Inflammatory macrophage treated with lipopolysaccharide for 4 hours (primary cell): ENCODE measurements around the gene ADAM22.

ENCODE experiments used
- DNase-seq: peaks from one replicate; pipeline ENCODE4 v3.0.0-alpha.2; 2020

The ADAM22 gene

GRCh38 chr7:88111140-88111743, 177.2 kb downstream of the ADAM22 start:
- DNase-seq: peak; percentile 47

DNA sequence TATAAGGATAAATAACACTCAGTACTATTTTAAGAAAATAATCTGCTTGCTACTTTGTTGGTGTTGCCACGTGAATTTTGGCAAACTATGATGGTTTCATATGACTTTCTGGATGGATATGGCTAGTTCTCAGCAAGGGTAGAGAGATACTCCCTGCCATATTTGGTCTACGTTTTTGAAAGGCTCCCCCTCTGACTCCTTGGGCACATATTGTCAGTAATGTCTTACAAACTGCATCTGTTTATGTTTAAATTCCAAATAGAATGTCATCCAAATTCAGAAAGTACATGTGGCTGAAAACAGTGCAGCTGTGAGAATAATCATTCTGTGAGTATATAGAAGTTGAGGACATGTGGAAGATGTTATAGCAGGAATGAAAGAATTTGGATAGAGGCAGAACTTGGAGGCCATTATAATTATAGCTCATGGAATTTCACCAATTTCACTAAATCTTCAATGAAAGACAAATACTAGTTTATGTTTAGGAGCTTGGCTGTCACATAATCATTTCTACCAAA, 178.0 kb downstream of the ADAM22 start:
- DNase-seq: no peak

DNA sequence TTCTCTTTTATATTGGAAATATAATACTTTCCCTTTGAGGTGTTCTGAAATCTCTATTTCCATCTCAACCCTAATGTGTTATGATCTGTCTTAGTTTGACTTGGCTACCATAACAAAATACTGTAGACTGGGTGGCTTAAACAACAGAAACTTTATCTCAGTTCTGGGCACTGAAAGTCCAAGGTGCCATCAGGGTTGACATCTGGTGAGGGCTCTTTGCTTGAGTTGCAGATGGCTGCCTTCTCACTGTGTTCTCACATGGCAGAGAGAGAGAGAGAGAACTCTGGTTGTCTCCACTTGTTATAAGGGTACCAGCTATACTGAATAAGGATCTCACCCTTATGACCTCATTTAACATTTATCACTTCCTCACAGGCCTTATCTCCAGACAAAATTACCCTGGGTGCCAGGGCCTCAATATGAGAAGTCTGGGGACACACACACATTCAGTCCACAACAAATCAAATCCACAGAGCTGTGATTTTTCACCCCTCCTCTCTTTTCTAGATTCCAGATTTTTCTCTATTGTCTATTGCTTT, 181.3 kb downstream of the ADAM22 start:
- peak; percentile 10 for DNase-seq

DNA sequence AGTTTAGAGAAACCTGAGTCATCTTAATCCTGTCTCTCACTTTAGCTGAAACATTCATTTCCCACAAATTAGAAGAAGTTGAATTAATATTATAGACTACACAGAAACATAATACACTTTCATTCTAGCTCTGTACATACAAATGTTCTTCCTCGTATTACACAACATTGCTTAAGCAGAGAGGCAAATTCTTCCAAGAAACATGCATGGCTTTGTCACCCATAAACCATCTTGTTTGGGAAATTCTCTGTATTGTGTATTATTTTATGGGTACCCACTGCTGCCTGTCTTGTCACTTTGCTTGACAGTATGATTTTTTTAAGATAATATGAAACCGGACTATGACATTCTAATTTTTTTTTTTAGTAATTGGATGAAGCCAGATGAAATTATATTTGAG, 181.8 kb downstream of the ADAM22 start:
- DNase-seq: peak; percentile 31

DNA sequence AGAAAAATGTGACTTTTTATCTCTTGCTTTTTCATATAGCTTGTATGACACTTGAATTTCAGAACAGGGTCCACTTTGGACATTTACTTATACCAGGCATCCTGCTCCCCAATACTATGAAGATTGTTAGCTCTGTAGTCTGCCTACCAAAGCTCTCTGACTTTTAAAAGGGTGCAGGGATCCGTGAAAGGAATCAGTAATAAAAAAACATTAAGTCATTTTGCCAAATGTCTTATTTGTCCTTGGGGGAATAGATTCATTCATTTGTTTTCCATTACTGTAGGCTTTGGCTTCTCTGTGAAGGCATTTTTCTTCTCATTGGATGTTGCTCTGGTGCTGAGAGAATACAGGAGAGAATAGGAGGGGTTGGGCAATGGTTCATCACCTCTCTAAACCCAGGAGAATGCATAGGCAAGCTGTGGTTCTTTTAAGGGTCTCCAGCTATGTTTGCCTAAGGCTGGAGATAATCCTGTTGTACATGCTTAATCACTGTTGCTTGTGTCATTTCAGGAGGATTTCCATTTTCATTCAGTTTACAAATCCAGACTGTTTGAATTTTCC, 182.3 kb downstream of the ADAM22 start:
- DNase-seq: no peak

- DNase-seq: no peak
Measured at GRCh38 chr7:88117325-88117724, 183.3 kb downstream of the ADAM22 start.

GRCh38 chr7:88121335-88121734, 187.3 kb downstream of the ADAM22 start:
- DNase-seq: peak; percentile 57

DNA sequence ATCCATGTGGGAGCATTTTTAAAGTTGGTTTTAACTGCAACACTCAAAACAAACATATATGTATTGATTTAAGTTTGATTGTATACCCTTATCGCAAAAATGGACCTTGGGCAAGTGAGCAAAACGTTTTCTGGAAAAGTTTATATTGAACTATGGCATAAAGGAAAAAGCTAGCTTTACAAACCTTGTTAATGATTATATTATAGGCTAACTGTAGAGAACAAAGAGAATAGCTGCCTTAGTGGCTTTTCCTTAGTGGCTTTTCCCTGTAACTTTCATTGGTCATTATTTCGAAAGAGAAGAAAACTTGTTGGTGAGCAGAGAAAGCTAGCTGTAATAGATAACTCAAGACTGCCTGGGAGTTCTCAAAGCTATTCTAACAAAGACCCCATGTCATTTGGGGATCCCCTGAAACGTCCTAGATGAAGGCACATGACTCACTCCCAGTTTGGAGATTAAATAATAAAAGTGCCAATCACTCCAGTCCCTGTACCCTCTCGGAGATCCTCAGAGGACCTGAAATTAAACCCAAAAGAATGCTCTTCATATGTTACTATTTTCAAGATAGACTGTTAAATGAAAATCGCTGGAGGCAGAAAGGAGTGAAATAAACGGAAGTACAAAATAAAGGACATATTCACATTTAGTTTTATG, 193.7 kb downstream of the ADAM22 start:
- no peak for DNase-seq

- DNase-seq: peak; percentile 14
Measured at GRCh38 chr7:88132725-88133124, 198.7 kb downstream of the ADAM22 start.

DNA sequence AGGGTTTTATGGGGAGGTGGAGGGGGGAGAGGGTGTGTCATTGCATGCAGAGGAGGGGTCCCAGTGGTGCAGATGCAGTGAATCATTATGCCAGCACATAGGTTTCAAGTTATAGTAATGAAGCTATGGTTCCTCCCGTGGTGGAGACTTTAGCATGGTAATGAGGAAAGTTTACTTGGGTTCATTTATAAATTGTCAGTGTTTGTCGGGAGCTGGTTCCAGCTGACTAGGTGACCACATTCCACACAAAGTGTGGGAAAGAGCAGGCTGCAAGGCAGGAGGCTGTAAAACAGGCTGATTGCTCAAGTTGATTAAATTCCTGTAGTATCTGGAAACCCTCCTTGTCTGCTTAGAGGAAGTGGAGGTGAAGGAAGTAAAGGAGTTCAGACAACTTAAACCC, 206.9 kb downstream of the ADAM22 start:
- no peak for DNase-seq

DNA sequence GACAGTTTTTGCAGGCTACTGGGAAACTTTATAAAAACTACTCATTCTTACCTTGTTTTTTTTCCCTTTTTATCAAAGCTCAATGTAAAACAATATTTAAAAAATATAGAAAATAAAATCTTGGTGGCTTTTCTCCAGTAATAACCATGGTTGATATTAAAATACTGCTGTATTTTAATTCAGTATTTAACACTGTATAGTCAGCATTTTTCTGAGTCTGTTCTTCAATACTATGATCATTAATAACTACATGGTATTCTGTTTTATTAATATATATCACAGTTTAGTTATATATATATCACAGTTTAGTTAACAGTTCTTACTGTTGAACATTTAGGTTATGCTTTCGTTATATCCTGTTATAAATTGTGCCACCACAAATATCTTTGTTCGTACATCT, 207.4 kb downstream of the ADAM22 start:
- no peak for DNase-seq

DNA sequence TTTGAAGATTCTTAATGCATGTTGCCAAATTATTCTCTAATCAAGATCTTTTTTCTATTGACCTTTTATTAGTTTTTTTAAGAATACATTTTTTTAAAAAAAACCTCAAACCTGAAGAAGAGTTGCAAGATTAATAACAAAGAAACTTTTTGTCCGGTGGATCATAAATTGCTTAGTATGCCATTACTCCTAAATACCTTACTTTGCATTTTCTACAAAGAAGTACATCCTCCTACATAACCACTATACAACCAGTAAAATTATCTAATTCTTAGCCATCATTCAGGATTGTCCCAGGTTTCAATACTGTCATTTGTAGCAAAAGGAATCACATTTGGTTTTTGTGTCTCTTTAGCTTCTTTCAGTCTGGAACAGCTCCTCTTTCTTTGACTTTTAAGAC, 207.9 kb downstream of the ADAM22 start:
- DNase-seq: no peak

GRCh38 chr7:88146616-88147015, 212.6 kb downstream of the ADAM22 start:
- DNase-seq: no peak

DNA sequence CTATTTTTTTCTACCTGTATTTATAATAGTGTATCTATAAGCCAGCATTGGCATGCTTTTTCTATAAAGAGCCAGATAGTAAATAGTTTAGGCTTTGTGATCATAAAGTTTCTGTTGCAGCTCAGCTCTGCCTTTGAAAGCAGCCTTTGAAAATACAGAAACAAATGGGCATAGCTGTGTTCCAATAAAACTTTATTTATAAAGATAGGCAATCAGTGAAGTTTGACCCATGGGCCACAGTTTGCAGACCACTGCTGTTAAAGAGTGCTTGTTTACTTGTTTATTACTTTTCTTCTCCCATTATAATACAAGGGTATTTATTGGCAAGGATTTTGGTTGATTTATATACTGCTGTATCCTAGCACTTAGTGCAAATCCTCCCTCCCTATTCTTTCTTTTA, 213.3 kb downstream of the ADAM22 start:
- no peak for DNase-seq

GRCh38 chr7:88147949-88148348, 213.9 kb downstream of the ADAM22 start:
- no peak for DNase-seq

- peak; percentile 67 for DNase-seq
Measured at GRCh38 chr7:88150033-88150432, 216.0 kb downstream of the ADAM22 start.

GRCh38 chr7:88151119-88151790, 217.2 kb downstream of the ADAM22 start:
- DNase-seq: no peak

DNA sequence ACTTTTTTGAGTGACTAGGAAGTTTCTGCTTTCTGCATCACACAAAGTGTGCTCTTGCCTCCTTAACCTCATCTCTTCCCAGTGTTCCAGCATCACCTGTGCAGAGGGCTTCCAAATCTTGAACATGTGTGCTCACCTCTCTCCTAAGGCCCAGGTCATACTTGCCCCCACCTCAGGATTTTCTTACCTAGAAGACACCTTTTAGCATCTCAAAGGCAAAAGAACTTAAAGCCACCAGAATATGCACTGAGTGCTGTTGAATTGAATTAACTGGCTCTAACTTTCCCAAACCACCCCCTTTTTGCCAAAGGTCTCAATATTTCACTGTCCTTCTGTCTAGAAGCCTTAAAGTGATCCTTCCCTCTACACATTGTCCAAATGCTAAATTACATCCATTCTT, 219.3 kb downstream of the ADAM22 start:
- DNase-seq: no peak

- DNase-seq: no peak
Measured at GRCh38 chr7:88155756-88156155, 221.7 kb downstream of the ADAM22 start.

DNA sequence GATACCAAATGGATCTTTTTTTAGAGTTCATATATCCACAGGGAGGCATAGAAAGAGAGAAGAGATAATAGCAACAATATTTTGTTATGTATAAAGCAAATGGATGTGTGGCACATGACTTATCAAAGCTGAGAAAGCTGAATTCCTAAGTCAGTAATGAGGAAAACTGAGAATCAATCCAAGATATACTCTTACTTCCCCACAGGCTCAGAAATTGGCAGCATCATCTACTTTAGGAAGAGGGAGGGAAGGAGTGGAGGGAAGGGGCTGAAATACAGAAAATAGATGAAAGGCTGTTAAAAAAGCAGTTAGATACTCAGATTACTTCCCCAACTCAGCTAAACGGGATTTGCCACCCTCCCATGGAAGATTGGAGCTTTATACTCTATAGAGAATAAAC, 222.3 kb downstream of the ADAM22 start:
- DNase-seq: no peak

DNA sequence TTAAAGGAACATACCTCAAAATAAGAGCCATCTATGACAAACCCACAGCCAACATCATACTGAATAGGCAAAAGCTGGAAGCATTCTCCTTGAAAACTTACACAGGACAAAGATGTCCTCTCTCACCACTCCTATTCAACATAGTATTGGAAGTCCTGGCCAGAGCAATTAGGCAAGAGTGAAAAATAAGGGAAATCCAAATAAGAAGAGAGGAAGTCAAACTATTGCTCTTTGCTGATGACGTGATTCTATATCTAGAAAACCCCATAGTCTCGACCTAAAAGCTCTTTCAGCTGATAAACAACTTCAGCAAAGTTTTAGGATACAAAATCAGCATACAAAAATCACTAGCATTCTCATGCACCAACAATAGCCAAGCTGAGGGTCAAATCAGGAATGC, 225.7 kb downstream of the ADAM22 start:
- peak; percentile 52 for DNase-seq

DNA sequence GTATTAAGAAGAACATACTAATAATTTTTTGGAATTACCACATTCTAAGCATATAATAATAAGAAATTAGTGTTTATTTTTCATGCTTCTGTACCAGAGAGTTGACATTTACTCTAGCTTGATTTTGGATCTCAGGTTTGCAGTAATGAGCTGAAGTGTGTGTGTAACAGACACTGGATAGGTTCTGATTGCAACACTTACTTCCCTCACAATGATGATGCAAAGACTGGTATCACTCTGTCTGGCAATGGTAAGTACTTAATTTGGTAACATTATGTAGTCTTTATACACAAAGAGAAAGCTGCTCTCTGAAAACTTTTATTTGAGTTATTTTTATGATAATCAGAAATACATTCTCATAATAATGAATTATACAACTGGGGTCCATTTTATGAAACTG, 231.6 kb downstream of the ADAM22 start:
- peak; percentile 76 for DNase-seq

DNA sequence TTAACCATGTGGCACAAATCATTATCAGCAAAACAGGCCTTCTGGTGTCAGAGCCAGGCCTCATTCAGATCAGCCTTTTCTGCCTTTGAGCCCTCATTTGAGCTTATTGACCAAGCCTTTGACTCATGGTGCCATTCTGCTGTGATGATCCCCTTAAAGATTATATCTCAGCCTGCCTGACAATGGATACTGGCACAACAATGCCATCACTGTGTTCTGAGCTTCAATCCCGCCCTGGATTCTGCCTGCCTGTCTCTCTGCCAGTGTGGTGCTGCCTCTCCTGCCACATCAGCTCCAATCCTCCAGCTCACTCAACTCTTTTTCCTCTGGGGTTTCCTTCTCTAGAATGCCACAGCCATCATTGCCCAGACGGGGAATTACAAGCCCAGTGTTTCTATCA, 233.2 kb downstream of the ADAM22 start:
- DNase-seq: no peak

GRCh38 chr7:88167721-88168120, 233.7 kb downstream of the ADAM22 start:
- no peak for DNase-seq
